GM21529 (cell line): ENCODE measurements around the gene FRK.
"Not testable (repeated sequence)": the region's sequence is repeated elsewhere in the genome, so short reads cannot be mapped to it uniquely, and the experiment has no call there.

Experiments
- ATAC-seq: cut with Tn5 transposase; IDR thresholded peaks from one replicate; pipeline ENCODE4 v1.9.1; 2021; ENCODE audit not compliant: unreplicated experiment

Gene FRK

DNA sequence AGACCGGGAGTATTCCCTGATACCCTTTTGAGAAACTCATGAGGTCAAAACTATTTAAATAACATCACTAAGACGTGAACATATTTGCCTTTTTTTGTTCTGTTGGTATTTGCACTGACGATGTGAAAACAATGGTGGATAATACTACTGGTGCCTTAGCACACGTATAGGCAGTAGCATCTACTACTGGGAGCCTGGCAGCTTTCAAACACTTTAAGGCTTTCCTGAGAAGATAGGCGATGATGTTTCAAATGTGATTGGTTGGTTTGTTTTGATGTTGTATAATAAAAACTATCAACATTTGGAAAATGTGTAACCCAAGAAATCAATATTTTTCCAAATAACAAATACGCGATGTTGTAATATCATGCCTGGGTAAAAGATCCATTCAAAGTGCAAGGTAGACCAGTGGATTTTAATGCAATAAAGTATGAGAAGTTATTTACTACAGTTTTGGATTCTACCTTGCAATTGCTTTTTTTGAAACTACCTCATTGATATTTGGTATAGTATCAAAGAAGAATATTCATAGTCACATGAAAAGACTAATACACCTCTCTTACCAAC is 166.2 kb downstream of the FRK start:
- no peak for ATAC-seq

DNA sequence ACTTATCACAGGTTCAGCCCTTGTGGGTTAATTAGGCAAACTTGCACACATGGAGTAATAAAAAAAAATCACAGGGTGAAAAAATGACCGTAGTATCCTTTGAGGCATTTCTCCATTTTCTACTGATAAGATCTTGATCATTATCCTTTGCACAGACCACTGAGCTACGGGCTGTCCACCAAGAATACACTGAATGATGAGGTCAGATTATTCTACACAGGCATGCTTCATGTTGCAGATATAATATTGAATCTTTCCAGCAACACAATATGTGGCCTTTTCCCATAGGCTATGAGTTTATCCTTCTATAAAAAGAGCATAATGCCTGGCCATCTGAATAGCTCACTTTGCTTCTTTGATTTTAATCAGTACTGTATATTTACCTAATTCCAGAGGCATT is 168.9 kb downstream of the FRK start:
- no peak for ATAC-seq

DNA sequence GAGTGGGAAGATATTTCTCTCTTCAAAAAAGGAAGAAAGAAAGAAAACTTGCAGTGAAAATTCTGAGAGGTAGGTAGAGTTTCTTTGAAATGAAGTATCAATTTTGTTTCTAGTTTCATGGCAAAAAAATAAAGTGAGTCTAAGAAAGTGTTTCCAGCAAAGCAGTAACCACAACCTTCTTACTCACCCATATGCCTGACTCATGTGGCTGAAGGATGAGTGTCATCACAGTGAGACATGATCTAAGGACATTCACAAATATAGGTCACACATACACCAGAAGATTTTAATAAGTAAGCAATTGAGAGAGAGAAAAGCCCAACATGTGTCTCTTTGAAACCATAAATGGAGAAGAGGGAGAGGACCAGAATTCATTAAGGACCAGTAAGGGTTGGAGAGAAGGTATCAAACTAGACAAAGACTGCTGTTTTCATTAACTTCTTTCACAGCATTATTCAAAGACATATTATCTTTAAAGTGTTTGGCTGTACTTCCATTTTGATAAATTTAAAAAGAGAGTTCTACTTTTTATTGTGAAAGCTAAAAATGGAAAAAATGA is 169.5 kb downstream of the FRK start:
- ATAC-seq: peak; percentile 98

DNA sequence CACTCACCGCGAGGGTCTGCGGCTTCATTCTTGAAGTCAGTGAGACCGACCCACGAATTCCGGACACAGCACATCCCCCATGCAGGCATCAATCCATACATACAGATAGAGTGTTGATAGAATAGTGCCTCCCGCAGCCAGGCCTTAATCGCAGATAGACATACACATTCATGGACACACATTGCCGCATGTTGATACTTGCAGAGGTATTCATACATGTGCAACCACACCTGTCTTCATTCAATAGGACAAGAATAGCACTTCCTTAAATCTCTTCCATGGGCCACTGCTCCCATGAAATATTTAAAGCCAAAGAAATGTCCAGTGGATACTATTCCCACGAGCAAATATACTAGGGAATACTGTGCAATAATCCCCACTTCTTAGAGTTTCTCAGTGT is 170.5 kb downstream of the FRK start:
- no peak for ATAC-seq

DNA sequence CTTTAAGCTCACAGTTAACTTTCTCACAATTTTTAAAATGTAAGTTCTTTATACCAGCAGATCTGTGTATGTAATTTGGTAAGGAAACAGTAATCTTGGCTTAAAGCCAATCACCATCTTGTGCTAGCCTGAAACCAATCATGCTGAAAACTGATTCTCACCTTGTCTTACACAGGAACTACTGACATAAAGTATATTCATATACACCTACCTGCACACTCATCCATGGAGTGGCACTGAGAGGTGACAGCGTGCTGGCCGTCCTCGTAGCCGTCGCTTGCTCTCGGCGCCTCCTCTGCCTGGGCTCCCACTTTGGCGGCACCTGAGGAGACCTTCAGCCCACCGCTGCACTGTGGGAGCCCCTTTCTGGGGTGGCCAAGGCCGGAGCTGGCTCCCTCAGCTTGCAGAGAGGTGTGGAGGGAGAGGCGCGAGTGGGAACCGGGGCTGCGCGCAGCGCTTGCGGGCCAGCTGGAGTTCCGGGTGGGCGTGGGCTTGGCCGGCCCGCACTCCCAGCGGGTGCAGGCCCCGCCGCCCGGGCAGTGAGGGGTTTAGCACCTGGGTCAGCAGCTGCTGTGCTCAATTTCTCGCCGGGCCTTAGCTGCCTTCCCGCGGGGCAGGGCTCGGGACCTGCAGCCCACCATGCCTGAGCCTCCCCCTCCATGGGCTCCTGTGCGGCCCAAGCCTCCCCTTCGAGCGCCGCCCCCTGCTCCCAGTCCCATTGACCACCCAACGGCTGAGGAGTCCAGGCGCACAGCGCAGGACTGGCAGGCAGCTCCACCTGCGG is 171.8 kb downstream of the FRK start:
- not testable (repeated sequence) for ATAC-seq

DNA sequence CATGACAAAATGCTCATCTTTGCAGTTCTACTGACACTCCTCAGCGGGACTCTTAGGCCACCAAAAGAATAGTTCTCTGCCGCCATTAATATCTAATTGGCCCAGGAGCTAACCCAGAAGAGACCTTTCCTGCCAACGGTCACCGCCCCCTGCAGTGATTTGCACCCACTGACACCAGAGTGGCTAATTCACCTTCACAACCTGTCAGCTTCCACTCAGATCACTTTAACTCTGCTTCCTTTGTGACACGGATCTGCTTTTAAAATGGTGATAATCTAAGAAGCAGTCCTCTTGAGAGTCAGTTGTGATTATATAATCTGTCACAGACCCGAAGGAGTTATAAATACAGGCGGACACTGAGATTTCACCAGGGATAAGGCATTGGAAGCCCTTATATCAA is 172.8 kb downstream of the FRK start:
- ATAC-seq: no peak

DNA sequence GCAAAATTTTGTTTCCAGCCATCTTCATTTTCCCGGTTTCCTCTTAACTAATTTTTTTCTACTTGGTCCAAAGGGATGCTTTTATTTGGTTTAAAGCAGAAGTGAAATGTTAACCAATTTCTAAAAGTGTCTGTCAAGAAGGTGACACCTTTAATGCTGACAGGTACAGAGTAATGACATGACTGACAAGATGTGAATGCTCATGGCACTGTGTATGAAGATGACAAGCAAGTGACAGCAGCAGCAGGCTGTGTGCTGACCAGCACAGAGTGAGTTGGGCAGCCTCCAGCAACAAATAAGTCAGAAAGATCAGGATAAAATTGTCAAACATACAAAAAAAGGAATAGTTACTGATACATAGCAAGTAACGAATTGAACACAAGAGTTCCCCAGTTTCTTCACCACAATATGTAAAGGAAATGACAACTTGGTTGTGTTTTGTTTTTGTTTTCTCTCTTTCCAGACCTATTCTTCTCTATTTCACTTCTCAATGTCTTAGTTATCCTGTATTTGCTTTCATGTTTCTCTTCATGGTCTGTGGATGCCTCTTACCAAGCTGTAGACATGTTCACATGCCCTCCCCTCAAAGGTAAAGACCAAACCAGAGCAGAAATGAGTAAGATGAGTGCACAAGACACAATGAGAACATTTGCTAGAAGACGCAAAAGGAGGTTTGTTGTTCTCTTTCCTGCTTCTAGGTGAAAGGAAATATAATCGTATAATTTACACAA is 174.9 kb downstream of the FRK start:
- peak; percentile 77 for ATAC-seq

DNA sequence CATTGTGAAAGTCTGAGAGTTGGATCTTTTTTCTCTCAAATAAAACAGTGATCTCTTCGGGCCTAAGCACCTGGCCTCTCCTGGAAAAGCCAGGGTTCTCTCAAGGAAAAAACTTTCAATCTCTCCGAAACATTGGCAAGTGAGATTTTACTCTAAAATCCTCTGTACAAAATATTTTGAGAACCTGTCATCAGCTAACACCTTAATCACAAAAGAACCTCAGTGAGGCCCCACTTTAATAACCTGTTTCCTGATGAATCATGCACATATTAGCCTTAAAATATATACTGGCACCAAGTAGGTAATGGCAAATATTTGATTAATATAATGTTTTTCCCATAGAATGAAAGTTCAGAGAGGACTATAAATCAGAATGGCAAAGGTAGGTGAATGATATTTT is 177.9 kb downstream of the FRK start:
- ATAC-seq: no peak

DNA sequence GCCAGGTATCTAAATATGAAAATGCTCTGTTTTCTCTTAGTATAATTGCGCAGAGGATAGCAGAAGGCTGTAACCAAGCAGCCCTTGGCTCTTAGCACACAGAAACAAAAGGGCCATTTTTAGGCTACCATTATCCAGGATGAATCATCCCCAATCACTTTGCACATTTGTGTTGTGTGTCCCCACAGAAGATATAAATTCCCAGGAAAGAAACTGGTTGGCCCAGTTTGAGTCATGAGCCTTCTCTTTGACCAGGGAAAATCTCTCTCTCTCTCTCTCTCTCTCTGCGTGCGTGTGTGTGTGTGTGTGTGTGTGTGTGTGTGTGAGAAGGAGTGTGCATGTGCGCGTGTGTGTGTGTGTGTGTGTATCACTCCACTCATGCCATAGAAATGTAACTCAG is 178.5 kb downstream of the FRK start:
- no peak for ATAC-seq
